ENCODE data around the gene SLC44A2.

Gene SLC44A2

GRCh38 chr19:10680545-10681135 is 55.3 kb downstream of the SLC44A2 start:
- DNase-seq (ENCODE audit: low read depth in 2 of 3, low spot score in 1 of 3): no peak

GRCh38 chr19:10681658-10682057 is 56.3 kb downstream of the SLC44A2 start:
- no peak for DNase-seq (ENCODE audit: low read depth in 2 of 3, low spot score in 1 of 3)

DNA sequence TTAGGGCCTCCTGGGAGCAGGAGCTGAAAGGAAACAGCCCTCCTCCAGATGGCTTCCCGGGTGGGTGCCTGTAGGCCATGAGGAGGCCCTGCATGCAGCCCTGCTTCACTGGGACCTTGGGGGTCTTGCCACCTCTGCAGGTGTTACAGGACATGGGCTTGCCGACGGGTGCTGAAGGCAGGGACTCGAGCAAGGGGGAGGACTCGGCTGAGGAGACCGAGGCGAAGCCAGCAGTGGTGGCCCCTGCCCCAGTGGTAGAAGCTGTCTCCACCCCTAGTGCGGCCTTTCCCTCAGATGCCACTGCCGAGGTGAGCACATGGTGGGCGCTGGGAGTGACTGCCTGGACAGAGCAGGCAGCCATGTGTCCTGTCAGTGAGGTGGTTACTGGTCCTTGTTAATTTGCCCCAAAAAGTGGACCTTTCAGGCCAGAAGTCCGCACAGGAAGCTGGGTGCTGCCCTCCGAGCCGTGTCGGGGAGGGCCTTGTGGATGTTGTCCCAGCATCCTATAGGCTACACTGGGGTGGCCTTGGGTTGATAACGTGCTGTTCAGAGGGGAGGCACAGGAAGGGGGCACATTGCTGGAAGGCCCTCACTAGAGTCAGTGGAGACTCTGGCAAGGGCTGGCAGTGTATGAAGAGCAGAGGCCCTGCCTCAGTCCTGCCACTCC is 57.2 kb downstream of the SLC44A2 start:
- no peak for DNase-seq (ENCODE audit: low read depth in 2 of 3, low spot score in 1 of 3)

DNA sequence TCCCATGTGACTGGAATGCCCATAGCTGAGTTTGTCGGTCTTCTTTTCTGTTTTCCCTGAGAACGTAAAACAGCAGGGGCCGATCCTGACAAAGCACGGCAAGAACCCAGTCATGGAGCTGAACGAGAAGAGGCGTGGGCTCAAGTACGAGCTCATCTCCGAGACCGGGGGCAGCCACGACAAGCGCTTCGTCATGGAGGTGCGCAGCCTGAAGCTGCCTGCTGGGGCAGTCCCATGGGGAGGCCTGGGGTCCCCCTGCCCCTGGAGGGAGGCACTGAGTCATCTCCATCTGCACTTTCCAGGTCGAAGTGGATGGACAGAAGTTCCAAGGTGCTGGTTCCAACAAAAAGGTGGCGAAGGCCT is 57.7 kb downstream of the SLC44A2 start:
- DNase-seq (ENCODE audit: low read depth in 2 of 3, low spot score in 1 of 3): no peak

DNA sequence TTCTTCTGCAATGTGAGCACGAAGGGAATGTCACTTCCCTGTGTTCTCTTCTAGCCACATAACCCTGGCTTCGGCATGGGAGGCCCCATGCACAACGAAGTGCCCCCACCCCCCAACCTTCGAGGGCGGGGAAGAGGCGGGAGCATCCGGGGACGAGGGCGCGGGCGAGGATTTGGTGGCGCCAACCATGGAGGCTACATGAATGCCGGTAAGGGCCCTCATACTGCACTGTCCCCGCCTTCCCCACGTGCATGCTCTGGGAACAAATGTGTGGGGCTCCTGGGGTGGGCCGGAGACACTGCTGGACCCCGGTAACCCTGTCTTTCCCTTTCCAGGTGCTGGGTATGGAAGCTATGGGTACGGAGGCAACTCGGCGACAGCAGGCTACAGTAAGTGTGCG is 58.2 kb downstream of the SLC44A2 start:
- DNase-seq (ENCODE audit: low read depth in 2 of 3, low spot score in 1 of 3): no peak

DNA sequence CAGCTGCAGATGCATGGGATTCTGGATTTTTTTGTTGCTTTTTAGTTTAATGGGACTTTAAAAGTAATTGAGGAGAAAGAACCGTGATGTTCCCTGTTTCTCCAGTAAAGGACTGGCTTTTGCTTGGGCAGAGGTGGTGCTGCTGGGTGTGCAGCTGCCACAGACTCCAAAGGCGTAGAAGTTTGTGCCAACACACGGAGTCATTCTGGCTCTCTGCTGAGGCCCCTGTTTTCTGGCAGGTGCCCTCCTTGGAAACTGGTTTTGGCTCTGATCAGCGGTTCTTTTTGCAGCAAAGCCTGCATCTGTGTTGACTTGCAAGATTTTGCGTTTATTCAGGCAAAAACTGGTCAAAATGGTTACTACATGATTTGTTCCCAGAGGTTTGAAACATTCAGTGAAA is 59.9 kb downstream of the SLC44A2 start:
- no peak for DNase-seq (ENCODE audit: low read depth in 2 of 3, low spot score in 1 of 3)

DNA sequence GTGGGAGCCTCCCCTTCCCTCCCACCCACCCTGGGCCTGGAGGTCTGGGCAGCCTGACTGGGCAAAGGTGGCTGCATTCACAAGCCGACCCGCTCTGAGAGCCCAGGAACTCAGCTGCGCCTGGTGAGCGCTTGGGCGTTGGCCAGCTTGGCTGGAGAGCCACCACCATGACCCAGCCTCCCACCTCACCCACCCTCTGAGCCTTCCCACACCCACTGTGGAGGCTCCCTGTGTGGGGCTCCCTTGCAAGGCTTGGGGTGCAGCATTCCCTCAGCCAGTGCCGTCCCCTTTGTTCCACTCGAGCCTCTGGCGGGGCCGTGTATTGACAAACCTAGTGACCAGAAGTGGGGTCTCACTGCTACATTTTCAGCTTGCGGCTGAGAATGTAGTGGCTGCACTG is 60.8 kb downstream of the SLC44A2 start:
- no peak for DNase-seq (ENCODE audit: low read depth in 2 of 3, low spot score in 1 of 3)

GRCh38 chr19:10686661-10687517 is 61.5 kb downstream of the SLC44A2 start:
- DNase-seq (ENCODE audit: low read depth in 2 of 3, low spot score in 1 of 3): no peak

GRCh38 chr19:10687518-10688288 is 62.4 kb downstream of the SLC44A2 start:
- DNase-seq (ENCODE audit: low read depth in 2 of 3, low spot score in 1 of 3): no peak

DNA sequence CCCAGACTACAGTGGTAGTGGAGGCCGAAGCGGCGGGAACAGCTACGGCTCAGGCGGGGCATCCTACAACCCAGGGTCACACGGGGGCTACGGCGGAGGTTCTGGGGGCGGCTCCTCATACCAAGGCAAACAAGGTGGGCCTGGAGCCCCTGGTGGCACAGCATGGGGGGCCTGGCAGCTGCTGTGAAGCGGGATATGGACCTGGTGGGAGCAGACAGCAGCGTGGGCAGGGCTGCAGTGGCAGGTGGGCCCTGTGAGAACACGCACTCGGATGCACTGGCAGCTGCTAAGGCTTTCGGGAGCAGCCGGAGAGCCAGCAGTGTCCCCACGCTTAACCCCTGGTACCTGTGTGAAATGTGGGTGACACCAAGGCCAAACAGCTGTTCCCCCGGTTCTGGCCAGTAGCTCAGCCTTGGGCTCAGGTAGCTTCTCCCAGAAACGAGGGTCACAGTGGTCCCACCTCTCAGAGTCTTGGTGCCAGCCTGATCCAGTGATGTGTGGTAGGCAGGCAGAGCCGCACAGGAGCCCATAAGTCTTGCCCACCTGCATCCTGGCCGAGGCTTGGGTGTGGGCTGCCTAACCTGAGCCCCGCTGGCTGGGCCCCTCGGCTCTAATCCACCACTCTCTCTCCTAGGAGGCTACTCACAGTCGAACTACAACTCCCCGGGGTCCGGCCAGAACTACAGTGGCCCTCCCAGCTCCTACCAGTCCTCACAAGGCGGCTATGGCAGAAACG is 63.4 kb downstream of the SLC44A2 start:
- DNase-seq (ENCODE audit: low read depth in 2 of 3, low spot score in 1 of 3): no peak

DNA sequence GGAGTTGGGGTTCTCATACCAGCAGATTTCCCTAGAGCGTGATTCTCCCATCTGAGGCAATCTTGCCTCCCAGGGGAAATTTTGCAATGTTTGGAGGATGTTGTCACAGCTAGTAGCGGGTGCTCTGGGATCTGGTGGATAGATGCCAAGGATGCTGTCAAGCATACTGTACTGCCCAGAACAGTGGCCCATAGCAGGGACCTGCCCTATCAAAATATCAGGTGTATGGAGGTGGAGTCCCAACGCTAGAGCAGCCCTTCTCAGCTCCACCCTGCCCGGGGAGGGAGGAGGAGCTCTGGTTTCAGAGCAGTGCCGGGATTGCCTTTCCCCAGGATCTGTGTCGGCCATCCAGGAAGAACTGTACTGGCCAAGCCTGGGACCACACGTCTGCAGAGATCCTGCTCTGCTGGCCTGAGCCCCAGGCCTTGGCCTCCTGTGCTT is 65.0 kb downstream of the SLC44A2 start:
- no peak for DNase-seq (ENCODE audit: low read depth in 2 of 3, low spot score in 1 of 3)

DNA sequence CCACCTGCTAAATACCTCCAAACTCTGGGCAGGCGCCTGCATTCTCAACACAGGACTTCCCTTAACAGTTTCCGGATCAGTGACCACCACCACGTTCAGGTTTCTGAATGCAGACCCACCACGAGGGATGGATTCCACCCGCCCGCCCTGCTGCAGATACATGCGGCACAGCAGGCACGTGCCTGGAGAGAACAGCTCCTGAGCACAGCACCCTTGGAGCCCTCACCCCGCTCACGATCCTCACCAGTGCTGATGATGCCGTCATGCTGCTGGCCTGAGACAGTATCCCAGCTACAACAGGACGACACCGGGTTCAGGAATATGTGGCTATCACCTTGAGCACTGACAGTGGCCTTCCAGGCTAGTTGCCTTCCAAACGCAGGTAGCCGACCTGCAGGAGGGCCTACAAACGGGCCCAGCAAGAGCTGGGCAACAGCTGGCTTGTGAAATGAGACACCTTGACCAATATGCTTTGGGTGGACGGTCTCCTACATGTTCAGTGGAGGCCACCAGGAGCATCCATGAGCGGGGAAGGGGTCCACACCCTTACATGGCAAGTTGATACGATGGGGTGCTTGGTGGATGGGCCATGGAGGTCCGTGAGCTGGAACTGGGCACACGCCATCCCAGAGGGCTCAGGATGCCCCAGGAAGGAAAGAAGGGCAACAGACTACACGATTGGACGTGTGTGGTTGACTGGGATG is 66.0 kb downstream of the SLC44A2 start:
- no peak for DNase-seq (ENCODE audit: low read depth in 2 of 3, low spot score in 1 of 3)

- DNase-seq (ENCODE audit: low read depth in 2 of 3, low spot score in 1 of 3): no peak
Observed at GRCh38 chr19:10691883-10692282, 66.5 kb downstream of the SLC44A2 start.

DNA sequence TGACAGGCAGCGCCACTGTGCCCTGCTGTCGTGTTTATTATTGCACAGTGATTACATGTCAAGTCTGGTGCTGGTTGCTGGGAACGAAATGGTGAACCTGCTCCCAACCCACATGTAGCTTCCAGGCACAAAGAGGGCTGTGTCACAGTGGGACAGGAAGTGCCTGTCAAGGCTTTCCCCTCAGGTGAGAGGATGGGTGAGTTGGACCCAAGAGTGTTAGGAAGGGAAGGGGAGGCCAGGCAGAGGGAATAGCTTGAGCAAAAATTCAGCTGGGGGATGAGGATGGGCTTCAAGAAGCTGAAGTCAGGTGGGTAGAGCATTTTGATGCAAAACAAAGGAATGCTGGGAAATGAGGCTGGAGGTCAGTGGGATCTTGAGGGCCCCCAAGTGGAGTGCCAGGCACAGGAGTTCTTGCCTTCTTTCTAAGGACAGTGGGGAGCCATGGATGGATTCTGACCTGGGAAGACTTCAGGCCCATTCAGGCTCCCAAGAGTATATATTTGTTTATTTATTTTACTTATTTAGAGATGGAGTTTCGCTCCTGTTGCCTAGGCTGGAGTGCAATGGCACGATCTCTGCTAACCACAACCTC is 67.4 kb downstream of the SLC44A2 start:
- DNase-seq (ENCODE audit: low read depth in 2 of 3, low spot score in 1 of 3): no peak

Data from stimulated activated CD4-positive, alpha-beta T cell treated with anti-CD3 and anti-CD28 coated beads, Interleukin-12 subunit alpha, Interleukin-12 subunit beta, amount 100 ng/mL, for 48 hours (primary cell).